GM12878 (cell line): ENCODE data around the gene NME5. TPM values are rescaled to one million over a fixed set of nuclear protein-coding genes. Genes with fewer than 3 reads are reported as not detected.

ENCODE experiments used
- ATAC-seq: fragments of 200-7000 bp; cut with Tn5 transposase; 3 replicates; pipeline ENCODE4 v1.9.1; 2020; ENCODE audit warnings: mild to moderate bottlenecking, moderate library complexity
- BruUV-seq: library from RNA; stranded (reverse); fragments of 400-500 nt; replicated peaks from 2 replicates; lab custom pipeline; 2021; lab: Mats Ljungman, UMichigan
- CTCF ChIA-PET: fragments of 300-600 bp; sonication (Branson Sonifier 250); formaldehyde crosslinking; extraction: SDS; loops from one replicate; lab custom pipeline; 2021; ENCODE audit warnings: inconsistent platforms; lab: Yijun Ruan, JAX
- POLR2A ChIA-PET: fragments of 350-600 bp; formaldehyde crosslinking; extraction: SDS; loops from one replicate; lab custom pipeline; 2021; ENCODE audit warnings: inconsistent platforms; lab: Charles Lee
- RAD21 ChIA-PET: fragments of 300-600 bp; sonication (Branson Sonifier 250); formaldehyde crosslinking; loops from one replicate; lab custom pipeline; 2023; ENCODE audit warnings: antibody characterized with exemption; ENCODE audit not compliant: unreplicated experiment; lab: Charles Lee
- SMC1A ChIA-PET: fragments of 300-600 bp; sonication (Branson Sonifier 250); formaldehyde crosslinking; loops from one replicate; lab custom pipeline; 2023; ENCODE audit not compliant: unreplicated experiment, uncharacterized antibody; lab: Charles Lee
- DNase-seq: peaks from one replicate; pipeline ENCODE4 v3.0.0-alpha.2; 2011; ENCODE audit warnings: low read depth, low spot score
- FAIRE-seq: peaks from 3 replicates; lab custom pipeline; 2011; peaks lifted over from hg19 to GRCh38; lab: Jason Lieb, UNC
- H2AFZ ChIP-seq: 2 replicates; pipeline ENCODE4 v1.6.0; 2011; ENCODE audit warnings: low read depth, low read length, control low read depth; ENCODE audit not compliant: control insufficient read depth
- H3K27ac ChIP-seq: 2 replicates; pipeline ENCODE4 v1.5.1; 2011; ENCODE audit warnings: control low read depth; ENCODE audit not compliant: control insufficient read depth, insufficient read depth
- H3K27me3 ChIP-seq, 2 experiments: replicated peaks in 1 of 2; 2 replicates each; pipeline versions ENCODE4 v1.6.0 to v1.6.1; 2011; ENCODE audit warnings: low read length in 1 of 2; ENCODE audit not compliant: control insufficient read depth in 2 of 2, insufficient read depth in 2 of 2
- H3K36me3 ChIP-seq, 2 experiments: 2 replicates each; pipeline ENCODE4 v1.5.1; 2011; ENCODE audit warnings: low read length in 1 of 2; ENCODE audit not compliant: control insufficient read depth in 2 of 2, insufficient read depth in 2 of 2
- H3K4me1 ChIP-seq: 2 replicates; pipeline ENCODE4 v1.6.1; 2011; ENCODE audit warnings: mild to moderate bottlenecking, low read length, moderate library complexity, mixed read lengths; ENCODE audit not compliant: control insufficient read depth, insufficient read depth
- H3K4me2 ChIP-seq: 2 replicates; pipeline ENCODE4 v1.6.0; 2011; ENCODE audit warnings: control low read depth; ENCODE audit not compliant: control insufficient read depth, insufficient read depth
- H3K4me3 ChIP-seq: fragments of 200-600 bp; sonication (generic); 2 replicates; pipeline ENCODE4 v1.5.1; 2016
- H3K79me2 ChIP-seq: 2 replicates; pipeline ENCODE4 v1.6.0; 2011; ENCODE audit warnings: low read length; ENCODE audit not compliant: control insufficient read depth, insufficient read depth
- H3K9ac ChIP-seq: 2 replicates; pipeline ENCODE4 v1.8.0; 2011; ENCODE audit warnings: low read length, control low read depth, mixed read lengths; ENCODE audit not compliant: control insufficient read depth, insufficient read depth
- H3K9me3 ChIP-seq: replicated peaks from 3 replicates; pipeline ENCODE4 v1.5.1; 2011; ENCODE audit warnings: mild to moderate bottlenecking, low read length; ENCODE audit not compliant: control insufficient read depth, insufficient read depth
- H4K20me1 ChIP-seq: 2 replicates; pipeline ENCODE4 v1.6.0; 2011; ENCODE audit not compliant: control insufficient read depth, insufficient read depth
- ATF2 ChIP-seq: IDR thresholded peaks from 2 replicates; pipeline ENCODE4 v1.6.1; 2012; ENCODE audit warnings: low read length, inconsistent platforms
- BACH1 ChIP-seq: fragments of 450-650 bp; IDR thresholded peaks from 2 replicates; pipeline ENCODE4 v1.6.1; 2017; ENCODE audit warnings: mild to moderate bottlenecking, borderline replicate concordance
- BHLHE40 ChIP-seq, 2 experiments: fragments of 450-650 bp in 1 of 2; IDR thresholded peaks; 2 replicates each; pipeline ENCODE4 v1.6.1; 2011 to 2017; ENCODE audit warnings: low read depth in 2 of 2, borderline replicate concordance in 1 of 2, improper control_type of control experiment in 1 of 2, low read length in 1 of 2, mild to moderate bottlenecking in 1 of 2
- EED ChIP-seq: sonication (generic); IDR thresholded peaks from 2 replicates; pipeline ENCODE4 v1.6.1; 2016; ENCODE audit warnings: antibody characterized with exemption, low read depth
- EP300 ChIP-seq, 2 experiments: fragments of 150-350 bp in 1 of 2; IDR thresholded peaks; 2 replicates each; pipeline ENCODE4 v1.6.1; 2011 to 2012; ENCODE audit warnings: low read depth in 2 of 2, low read length in 2 of 2, borderline replicate concordance in 1 of 2, improper control_type of control experiment in 1 of 2, inconsistent platforms in 1 of 2; ENCODE audit not compliant: control insufficient read depth in 1 of 2
- GABPA ChIP-seq: IDR thresholded peaks from 2 replicates; pipeline ENCODE4 v1.6.1; 2014; ENCODE audit warnings: antibody characterized with exemption, low read depth, mild to moderate bottlenecking, inconsistent platforms
- HDGF ChIP-seq: fragments of 450-650 bp; IDR thresholded peaks from 2 replicates; pipeline ENCODE4 v1.6.1; 2016; ENCODE audit warnings: antibody characterized with exemption
- MEF2A ChIP-seq: IDR thresholded peaks from 2 replicates; pipeline ENCODE4 v1.6.1; 2011; ENCODE audit warnings: low read depth, mild to moderate bottlenecking, low read length, moderate library complexity; ENCODE audit not compliant: insufficient read depth
- MYC ChIP-seq: IDR thresholded peaks from 2 replicates; pipeline ENCODE4 v1.6.1; 2011; ENCODE audit warnings: mild to moderate bottlenecking, low read length, moderate library complexity, inconsistent platforms; ENCODE audit not compliant: insufficient read depth, insufficient replicate concordance, insufficient read length, severe bottlenecking
- PBX3 ChIP-seq: IDR thresholded peaks from 2 replicates; pipeline ENCODE4 v1.6.1; 2011; ENCODE audit warnings: mild to moderate bottlenecking, low read depth, low read length, moderate library complexity; ENCODE audit not compliant: insufficient replicate concordance
- POLR2AphosphoS2 ChIP-seq: IDR thresholded peaks from 2 replicates; pipeline ENCODE4 v1.6.1; 2011; ENCODE audit warnings: low read depth, mild to moderate bottlenecking, low read length, improper control_type of control experiment, moderate library complexity
- SKIL ChIP-seq: fragments of 450-650 bp; IDR thresholded peaks from 2 replicates; pipeline ENCODE4 v1.6.1; 2017; ENCODE audit warnings: mild to moderate bottlenecking, low read depth, inconsistent platforms; ENCODE audit not compliant: poor library complexity, severe bottlenecking
- SP1 ChIP-seq: IDR thresholded peaks from one replicate; pipeline ENCODE4 v1.6.1; 2011; ENCODE audit warnings: low read depth, low read length
- SUZ12 ChIP-seq: fragments of 200-600 bp; sonication (generic); IDR thresholded peaks from one replicate; pipeline ENCODE4 v1.6.1; 2018; ENCODE audit warnings: antibody characterized with exemption, mild to moderate bottlenecking; ENCODE audit not compliant: unreplicated experiment
- WGBS: methylation state at CpG from one replicate; pipeline ENCODE4 v1.1.6; 2016; ENCODE audit warnings: low lambda C conversion rate; ENCODE audit not compliant: insufficient replicate concordance, insufficient coverage; ENCODE audit errors: missing lambda C conversion rate; 5-methylcytosine and 5-hydroxymethylcytosine counted together
- in situ Hi-C: fragments of 300-500 bp; cut with MboI; formaldehyde crosslinking; loops from 9 replicates; pipeline ENCODE4 v1.14.3; 2018; ENCODE audit warnings: mixed read lengths
- intact Hi-C: fragments of 100-400 bp; cut with micrococcal nuclease; formaldehyde crosslinking; loops from one replicate; pipeline ENCODE4 v1.14.2; 2022; ENCODE audit not compliant: unreplicated experiment
- polyA plus RNA-seq, 11 experiments: library from polyadenylated mRNA; depleted of rRNA in 4 of 11; unstranded in 6 of 11; stranded (reverse) in 5 of 11; fragments of >200 nt; fragmentation: Nextera tagmentation in 4 of 11; fragmentation: Illumina TruSeq in 1 of 11; extraction: Ambion mirVana in 4 of 11; extraction: Trizol in 1 of 11; gene quantifications; 1 replicate in 1 of 11; 2 replicates in 10 of 11; pipeline versions ENCODE4 v1.2.1 to v1.2.3, GENCODE V29; 2011 to 2016; ENCODE audit warnings: inconsistent platforms in 2 of 11, missing spikeins in 2 of 11, low read depth in 1 of 11
- total RNA-seq, 4 experiments: library from RNA; depleted of rRNA in 3 of 4; stranded (reverse); fragments of >200 nt in 3 of 4; fragmentation: Illumina TruSeq in 1 of 4; extraction: Trizol in 1 of 4; gene quantifications; 2 replicates each; pipeline versions ENCODE4 v1.2.1 to v1.2.3, GENCODE V29; 2013 to 2021
- TF ChIP-seq, protein P1 (sequence below): IDR thresholded peaks from 2 replicates; pipeline ENCODE4 v1.6.1; 2011; ENCODE audit warnings: low read depth, low read length, improper control_type of control experiment, borderline replicate concordance

The NME5 gene
- total and polyA plus RNA-seq, 10 of the 15 experiments (the other 5 are each of a cell fraction or from before 2014, with no cell fraction given), result 0.22 to 0.52 TPM; not detected in 8

DNA sequence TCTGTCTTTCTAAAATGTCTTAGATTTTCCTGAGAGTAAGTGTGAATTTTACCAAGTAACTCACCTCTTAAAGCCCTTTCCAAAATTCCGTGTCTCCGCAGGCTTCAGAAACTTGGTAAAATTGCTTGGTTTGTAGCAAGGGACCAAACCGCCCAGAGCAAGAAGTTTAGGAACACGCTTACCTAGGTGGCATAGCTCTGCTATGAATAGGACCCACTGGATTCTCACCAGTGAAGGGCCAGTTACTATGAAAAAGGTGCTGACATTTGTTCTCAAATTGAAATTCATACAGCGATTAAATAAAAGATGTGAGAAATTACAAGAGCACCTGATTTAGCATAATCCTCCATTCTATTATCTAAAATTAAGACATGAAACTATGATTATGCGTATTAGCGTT is 6.7 kb downstream of the NME5 start (continued):
- no peak for TF ChIP-seq SKIL
- TF ChIP-seq EED, result no peak

DNA sequence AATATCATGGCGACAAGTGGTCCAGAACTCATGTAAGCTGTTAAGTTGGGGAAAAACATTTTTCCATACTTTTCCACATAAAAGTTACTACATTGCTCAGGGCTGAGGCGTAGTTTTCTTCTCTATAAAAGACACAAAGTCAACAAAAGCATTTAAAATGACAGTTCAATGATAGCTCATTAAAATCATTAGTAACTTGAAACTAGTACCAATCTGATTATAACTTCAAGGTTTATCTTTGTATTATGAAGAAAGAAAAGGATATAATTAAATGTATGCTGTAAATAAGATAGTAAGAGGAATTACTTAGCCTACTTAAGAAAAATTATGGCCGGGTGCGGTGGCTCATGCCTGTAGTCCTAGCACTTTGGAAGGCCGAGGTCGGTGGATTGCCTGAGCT is 9.9 kb downstream of the NME5 start:
- ATAC-seq, result no peak
- Histone ChIP-seq H3K4me1 (no peaks in the 10 kb centered on the region), H3K36me3 (no peaks in the 10 kb centered on the region), H2AFZ (no peak overlapping the region), H3K79me2 (no peaks in the 10 kb centered on the region), H3K27me3 (no peaks in the 10 kb centered on the region), H3K4me3 (no peak overlapping the region), H3K9me3 (no peaks in the 10 kb centered on the region), H3K9ac (no peak overlapping the region), H4K20me1 (no peaks in the 10 kb centered on the region), H3K27ac (no peak overlapping the region), H3K4me2 (no peak overlapping the region)
- ChIA-PET RAD21 (interaction anchor here (1.3 to 2.8 kb wide), 2 partner anchors 48 to 52 kb away, joined by 3 to 9 read pairs; no protein-coding TSS in a partner anchor), SMC1A (interaction anchor here (0.6 to 2.9 kb wide), 6 partner anchors 48 to 349 kb away, joined by 3 to 16 read pairs (median 5); no protein-coding TSS in a partner anchor), POLR2A (no interaction called here), CTCF (interaction anchor here (0.7 to 13.8 kb wide), 7 partner anchors 49 to 500 kb away, joined by 3 to 243 read pairs (median 3); partner anchors contain the start of gene WNT8A)
- no peak for TF ChIP-seq GABPA
- TF ChIP-seq SP1, result no peak
- TF ChIP-seq MYC, result no peak
- no peak for TF ChIP-seq BHLHE40 (IDR thresholded peaks at IDR 0.05; ENCODE audit: borderline replicate concordance in 1 of 2, low read depth in 2 of 2, low read length in 1 of 2)
- no peak for TF ChIP-seq MEF2A
- TF ChIP-seq PBX3, result no peak
- TF ChIP-seq, protein P1, sequence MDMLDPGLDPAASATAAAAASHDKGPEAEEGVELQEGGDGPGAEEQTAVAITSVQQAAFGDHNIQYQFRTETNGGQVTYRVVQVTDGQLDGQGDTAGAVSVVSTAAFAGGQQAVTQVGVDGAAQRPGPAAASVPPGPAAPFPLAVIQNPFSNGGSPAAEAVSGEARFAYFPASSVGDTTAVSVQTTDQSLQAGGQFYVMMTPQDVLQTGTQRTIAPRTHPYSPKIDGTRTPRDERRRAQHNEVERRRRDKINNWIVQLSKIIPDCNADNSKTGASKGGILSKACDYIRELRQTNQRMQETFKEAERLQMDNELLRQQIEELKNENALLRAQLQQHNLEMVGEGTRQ, result no peak
- TF ChIP-seq POLR2AphosphoS2, result no peak
- TF ChIP-seq SUZ12, result no peak
- TF ChIP-seq ATF2, result no peak
- TF ChIP-seq BACH1, result no peak
- no peak for TF ChIP-seq HDGF
- TF ChIP-seq EP300 (IDR thresholded peaks at IDR 0.05; ENCODE audit: borderline replicate concordance in 1 of 2, control insufficient read depth in 1 of 2, low read depth in 2 of 2, low read length in 2 of 2), result no peak
- FAIRE-seq, result no peak
- no peak for DNase-seq
- intact Hi-C loops (no loop called here), in situ Hi-C loops (no loop called here)
- 60% methylated on average over 6 of the region's 6 CpGs for WGBS
- no TSS peak for BruUV-seq
